Measurements from ENCODE around the gene ATP6V0C. TPM values are rescaled to one million over a fixed set of nuclear protein-coding genes. Genes with fewer than 3 reads are reported as not detected.

ATP6V0C gene
- total and polyA plus RNA-seq, 9 donors = 34.8 to 143 (median 119) TPM

- H3K4me1 ChIP-seq (ENCODE audit: insufficient read depth) = peaks cover 8% of the 10 kb centered on the region
- no peaks in the 10 kb centered on the region for H3K9me3 ChIP-seq
- 42 to 55% (median 43%) methylated on average over 13 to 16 of the region's 16 CpGs for WGBS, 3 donors
- no peak overlapping the region for H3K27ac ChIP-seq
- no peak overlapping the region for H3K4me3 ChIP-seq
- intact Hi-C loops (cut with DNase I) = no loop called here
- H3K36me3 ChIP-seq = no peaks in the 10 kb centered on the region
- no peak for DNase-seq
- peaks cover 6% of the 10 kb centered on the region for H3K27me3 ChIP-seq
- TF ChIP-seq CTCF (IDR thresholded peaks at IDR 0.05) (no peak), POLR2A (IDR thresholded peaks at IDR 0.05) (no peak), EP300 (IDR thresholded peaks at IDR 0.05) (no peak)
Observed at GRCh38 chr16:2469399-2470233, 44.1 kb upstream of the ATP6V0C start.

GRCh38 chr16:2470234-2470601 lies 43.5 kb upstream of the ATP6V0C start:
- Histone ChIP-seq H3K4me3 (no peak overlapping the region), H3K36me3 (no peaks in the 10 kb centered on the region), H3K27ac (no peak overlapping the region), H3K27me3 (peaks cover 6% of the 10 kb centered on the region), H3K9me3 (no peaks in the 10 kb centered on the region), H3K4me1 (ENCODE audit: insufficient read depth) (peaks cover 8% of the 10 kb centered on the region)
- TF ChIP-seq POLR2A (IDR thresholded peaks at IDR 0.05) (no peak), EP300 (IDR thresholded peaks at IDR 0.05) (no peak), CTCF (IDR thresholded peaks at IDR 0.05) (no peak)
- no peak for DNase-seq
- intact Hi-C loops (cut with DNase I) = no loop called here
- 75 to 84% (median 76%) methylated on average over 7 of the region's 7 CpGs for WGBS, 3 donors

- peaks cover 6% of the 10 kb centered on the region for H3K27me3 ChIP-seq
- H3K27ac ChIP-seq = no peak overlapping the region
- peaks cover 10% of the 10 kb centered on the region for H3K4me1 ChIP-seq (ENCODE audit: insufficient read depth)
Observed at GRCh38 chr16:2470603-2471015, 43.1 kb upstream of the ATP6V0C start.

GRCh38 chr16:2471016-2471652 lies 42.6 kb upstream of the ATP6V0C start, which contains the start of gene NTN3:
Gene NTN3 (plus strand): TSS chr16:2471297. CDS start chr16:2471702, 405 bp downstream.
- intact Hi-C loops (cut with DNase I) = no loop called here

More at GRCh38 chr16:2470603-2471015, 43.1 kb upstream of the ATP6V0C start:
- H3K4me3 ChIP-seq = no peak overlapping the region
- no peak for DNase-seq
- TF ChIP-seq EP300 (IDR thresholded peaks at IDR 0.05) = no peak
- TF ChIP-seq CTCF (IDR thresholded peaks at IDR 0.05) = no peak
- no peak for TF ChIP-seq POLR2A (IDR thresholded peaks at IDR 0.05)
- no peaks in the 10 kb centered on the region for H3K36me3 ChIP-seq
- WGBS, 3 donors = 22 to 43% (median 27%) methylated on average over 6 to 9 of the region's 9 CpGs
- intact Hi-C loops (cut with DNase I) = no loop called here
- H3K9me3 ChIP-seq = no peaks in the 10 kb centered on the region

More at GRCh38 chr16:2471016-2471652, 42.6 kb upstream of the ATP6V0C start, which contains the start of gene NTN3:
- H3K9me3 ChIP-seq = no peaks in the 10 kb centered on the region
- DNase-seq = peak in 1 of 5 donors; percentile 43
- peaks cover 6% of the 10 kb centered on the region for H3K27me3 ChIP-seq
- H3K4me3 ChIP-seq = no peak within 1 kb of the TSS
- TF ChIP-seq EP300 (IDR thresholded peaks at IDR 0.05) (no peak), POLR2A (IDR thresholded peaks at IDR 0.05) (no peak), CTCF (IDR thresholded peaks at IDR 0.05) (no peak)
- no peaks in the 10 kb centered on the region for H3K36me3 ChIP-seq
- WGBS, 3 donors = 0 to 1% (median 1%) methylated on average over 11 to 59 of the region's 59 CpGs
- H3K4me1 ChIP-seq (ENCODE audit: insufficient read depth) = peaks cover 12% of the 10 kb centered on the region
- no peak within 1 kb of the TSS for H3K27ac ChIP-seq

Data from ovary (tissue), 9 donors.